GM18909 (cell line): Measurements from ENCODE around the gene TECTB.

ENCODE experiments used
- ATAC-seq: cut with Tn5 transposase; IDR thresholded peaks from one replicate; pipeline ENCODE4 v1.9.1; 2021; ENCODE audit warnings: mild to moderate bottlenecking; ENCODE audit not compliant: unreplicated experiment, poor library complexity

TECTB gene

GRCh38 chr10:112344261-112344660 lies 61.1 kb downstream of the TECTB start:
- ATAC-seq: no peak

GRCh38 chr10:112345202-112345601 lies 62.0 kb downstream of the TECTB start:
- ATAC-seq: no peak

GRCh38 chr10:112345743-112346142 lies 62.5 kb downstream of the TECTB start:
- no peak for ATAC-seq

- ATAC-seq: no peak
These were observed 63.6 kb downstream of the TECTB start for GRCh38 chr10:112346774-112347173.

- no peak for ATAC-seq
These were observed 64.8 kb downstream of the TECTB start for GRCh38 chr10:112347709-112348671.

GRCh38 chr10:112348759-112349158 lies 65.6 kb downstream of the TECTB start:
- no peak for ATAC-seq

GRCh38 chr10:112349521-112350085 lies 66.4 kb downstream of the TECTB start:
- no peak for ATAC-seq

GRCh38 chr10:112351146-112351545 lies 67.9 kb downstream of the TECTB start:
- no peak for ATAC-seq

DNA sequence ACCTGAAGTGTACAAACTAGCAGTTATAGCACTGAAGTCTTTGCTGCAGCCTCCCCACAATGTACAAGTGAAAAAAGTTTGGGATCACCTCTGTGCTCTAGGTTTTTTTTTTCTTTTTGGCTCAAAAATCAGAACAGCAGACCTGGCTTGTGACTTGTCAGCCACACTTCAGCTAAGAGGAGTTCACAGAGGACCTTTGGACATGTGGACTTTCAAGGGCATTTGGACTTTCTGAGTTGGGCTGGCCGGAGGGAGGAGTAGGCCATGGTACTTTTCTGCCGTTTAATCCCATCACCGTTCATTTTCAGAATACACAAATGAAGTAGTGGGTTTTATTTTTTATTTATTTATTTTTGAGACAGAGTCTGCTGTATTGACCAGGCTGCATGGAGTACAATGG lies 68.8 kb downstream of the TECTB start:
- no peak for ATAC-seq

DNA sequence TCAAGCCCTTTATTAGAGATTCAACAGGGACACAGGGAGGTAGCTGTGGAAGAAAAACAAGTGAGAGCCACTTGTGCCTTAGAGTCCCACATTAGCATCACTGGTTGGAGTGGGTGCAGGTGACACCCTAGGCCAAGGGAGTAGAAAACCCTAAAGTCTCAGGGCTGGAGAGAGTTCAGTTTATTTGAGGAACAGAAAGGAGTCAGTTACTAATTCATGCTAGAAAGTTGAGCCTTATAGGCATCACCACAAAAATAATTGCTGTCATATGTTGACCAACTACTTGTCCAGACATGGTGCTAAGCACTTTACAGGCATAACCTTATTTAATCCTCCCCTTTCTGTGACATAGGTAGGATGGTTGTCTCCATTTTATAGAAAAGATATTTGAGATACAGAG lies 69.8 kb downstream of the TECTB start:
- ATAC-seq: no peak
